HFFc6 (cell line): ENCODE results near the gene VAC14. TPM values are rescaled to one million over a fixed set of nuclear protein-coding genes. Genes with fewer than 3 reads are reported as not detected.

ENCODE experiments used
- DNase-seq: peaks from one replicate; pipeline ENCODE4 v3.0.0-alpha.2; 2018
- H3K27ac Mint-ChIP-seq: 2 replicates; pipeline ENCODE4 v1.8.0; 2020; ENCODE audit warnings: mild to moderate bottlenecking, mixed read lengths
- H3K27me3 Mint-ChIP-seq: 2 replicates; pipeline ENCODE4 v1.8.0; 2021; ENCODE audit warnings: mild to moderate bottlenecking, moderate library complexity, mixed read lengths; ENCODE audit not compliant: insufficient read depth
- H3K36me3 Mint-ChIP-seq: 2 replicates; pipeline ENCODE4 v1.8.0; 2021; ENCODE audit warnings: low read depth, mixed read lengths
- H3K4me1 Mint-ChIP-seq: 2 replicates; pipeline ENCODE4 v1.8.0; 2020; ENCODE audit warnings: low read depth, mixed read lengths
- H3K4me3 Mint-ChIP-seq: 2 replicates; pipeline ENCODE4 v1.8.0; 2020; ENCODE audit warnings: mild to moderate bottlenecking, moderate library complexity, mixed read lengths
- H3K9me3 Mint-ChIP-seq: 2 replicates; pipeline ENCODE4 v1.8.0; 2020; ENCODE audit warnings: mild to moderate bottlenecking, mixed read lengths
- total RNA-seq, 6 experiments: library from RNA; stranded (reverse); fragmentation: NEBNext Ultra II Directional; extraction: Animal tissue kit (Norgen Biotek cat#: 25700); gene quantifications; 2 replicates in 1 of 6; 3 replicates in 5 of 6; pipeline ENCODE4 v1.2.3, GENCODE V29; 2021
- TF ChIP-seq, protein P1 (sequence below): fragments of 200-600 bp; sonication (generic); IDR thresholded peaks from 2 replicates; pipeline ENCODE4 v1.5.0; 2021; ENCODE audit warnings: antibody characterized with exemption, mild to moderate bottlenecking

VAC14 gene
- total RNA-seq, 6 experiments from 2014 or later: 34.5 to 45.5 (median 37.6) TPM

DNA sequence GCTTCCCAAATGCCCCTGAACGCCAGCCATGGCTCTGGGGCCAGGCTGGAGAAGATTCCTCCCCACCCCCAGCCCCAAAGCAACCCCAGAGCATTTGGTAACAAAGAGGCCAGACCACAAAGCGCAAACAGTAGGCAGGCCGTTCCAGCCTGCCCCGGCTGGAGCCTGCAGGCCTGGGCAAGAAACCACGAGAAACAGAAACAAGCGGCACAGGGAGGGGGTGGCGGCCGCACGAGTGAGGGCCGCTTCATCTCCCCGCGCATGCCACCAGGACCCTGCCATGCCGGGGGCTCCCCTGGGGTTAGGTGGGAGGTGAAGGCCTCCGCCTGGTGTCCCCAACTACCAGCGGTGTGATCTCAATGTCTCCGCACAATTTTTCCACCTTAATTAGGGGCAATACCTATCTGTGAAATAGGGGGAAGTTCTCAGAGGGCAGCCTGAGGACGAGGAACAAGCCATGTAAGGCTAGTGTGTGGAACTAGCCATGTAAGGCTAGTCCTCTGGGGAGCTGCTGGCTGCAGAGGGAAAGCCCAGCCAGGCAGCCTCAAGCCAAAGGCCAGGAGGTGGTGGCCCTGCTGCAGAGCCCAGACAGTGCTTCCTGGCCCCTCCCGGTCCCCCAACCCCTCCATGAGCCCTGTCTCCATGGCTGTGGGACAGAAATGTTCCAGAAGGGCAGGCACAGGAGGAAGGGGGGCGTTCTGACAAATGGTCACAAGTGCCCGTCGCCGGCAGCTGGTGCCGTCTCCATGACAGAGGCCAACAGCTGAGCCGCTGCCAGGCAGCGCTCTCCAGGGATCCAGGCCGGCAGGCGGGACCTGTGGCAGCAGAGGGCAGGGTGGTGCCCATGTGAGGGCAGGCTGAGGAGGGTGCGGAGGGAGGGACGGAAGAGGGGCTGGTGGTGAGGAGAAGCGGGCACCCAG, 100.6 kb downstream of the VAC14 start:
- Mint-ChIP-seq H3K27ac (peak overlapping the region; percentile 9; the same call in 1 of the 2 replicates), H3K9me3 (no peaks in the 10 kb centered on the region), H3K27me3 (peaks cover 2% of the 10 kb centered on the region; the same call in 1 of the 2 replicates), H3K4me1 (peaks cover 59% of the 10 kb centered on the region), H3K36me3 (peaks cover 9% of the 10 kb centered on the region; the same call in 1 of the 2 replicates), H3K4me3 (no peak overlapping the region)
- no peak for DNase-seq
- TF ChIP-seq, protein P1, sequence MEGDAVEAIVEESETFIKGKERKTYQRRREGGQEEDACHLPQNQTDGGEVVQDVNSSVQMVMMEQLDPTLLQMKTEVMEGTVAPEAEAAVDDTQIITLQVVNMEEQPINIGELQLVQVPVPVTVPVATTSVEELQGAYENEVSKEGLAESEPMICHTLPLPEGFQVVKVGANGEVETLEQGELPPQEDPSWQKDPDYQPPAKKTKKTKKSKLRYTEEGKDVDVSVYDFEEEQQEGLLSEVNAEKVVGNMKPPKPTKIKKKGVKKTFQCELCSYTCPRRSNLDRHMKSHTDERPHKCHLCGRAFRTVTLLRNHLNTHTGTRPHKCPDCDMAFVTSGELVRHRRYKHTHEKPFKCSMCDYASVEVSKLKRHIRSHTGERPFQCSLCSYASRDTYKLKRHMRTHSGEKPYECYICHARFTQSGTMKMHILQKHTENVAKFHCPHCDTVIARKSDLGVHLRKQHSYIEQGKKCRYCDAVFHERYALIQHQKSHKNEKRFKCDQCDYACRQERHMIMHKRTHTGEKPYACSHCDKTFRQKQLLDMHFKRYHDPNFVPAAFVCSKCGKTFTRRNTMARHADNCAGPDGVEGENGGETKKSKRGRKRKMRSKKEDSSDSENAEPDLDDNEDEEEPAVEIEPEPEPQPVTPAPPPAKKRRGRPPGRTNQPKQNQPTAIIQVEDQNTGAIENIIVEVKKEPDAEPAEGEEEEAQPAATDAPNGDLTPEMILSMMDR: no peak

DNA sequence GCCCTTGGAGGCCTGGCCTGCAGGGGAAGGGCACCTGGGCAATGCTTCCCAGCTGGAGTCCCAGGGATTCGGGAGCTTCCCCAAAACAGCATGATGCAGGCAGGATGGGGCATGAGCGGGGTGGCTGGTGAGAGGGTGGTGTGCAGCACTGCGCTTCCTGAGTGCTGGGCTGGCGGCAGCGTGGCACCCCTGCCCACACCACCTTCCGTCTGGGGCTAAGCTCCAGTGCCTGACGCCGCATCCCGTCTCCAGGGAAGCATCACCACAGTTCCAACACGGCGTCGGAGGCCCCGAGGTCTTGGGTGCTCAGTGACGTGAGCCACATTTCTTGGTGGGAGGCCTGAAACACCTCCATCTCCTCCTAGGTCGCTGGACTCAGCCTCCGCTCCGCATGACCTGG, 101.3 kb downstream of the VAC14 start:
- TF ChIP-seq, protein P1: no peak
- H3K36me3 Mint-ChIP-seq: peaks cover 12% of the 10 kb centered on the region; the same call in 1 of the 2 replicates
- H3K27me3 Mint-ChIP-seq: peaks cover 2% of the 10 kb centered on the region; the same call in 1 of the 2 replicates
- peaks cover 59% of the 10 kb centered on the region for H3K4me1 Mint-ChIP-seq
- no peak overlapping the region for H3K4me3 Mint-ChIP-seq
- no peaks in the 10 kb centered on the region for H3K9me3 Mint-ChIP-seq
- no peak for DNase-seq
- peak overlapping the region; percentile 9; the same call in 1 of the 2 replicates for H3K27ac Mint-ChIP-seq

DNA sequence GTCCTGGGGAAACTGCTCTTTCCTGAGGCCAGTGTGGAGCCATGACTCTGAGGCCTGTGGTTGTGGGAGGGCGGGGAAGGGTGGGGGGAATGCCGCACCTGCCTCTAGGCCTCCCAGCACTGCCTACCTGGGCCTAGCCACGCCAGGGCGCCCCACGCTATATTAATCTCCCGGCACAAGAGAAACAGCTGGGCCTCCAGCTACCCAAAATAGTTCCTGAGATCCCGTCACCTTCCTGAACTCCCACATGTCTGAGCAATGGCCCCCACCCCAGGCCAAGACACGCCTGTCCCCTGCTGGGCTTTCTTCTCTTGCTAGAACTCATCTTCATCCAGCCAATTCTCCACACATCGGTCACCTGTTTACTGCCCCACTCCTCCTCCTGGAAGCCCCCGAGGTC, 102.1 kb downstream of the VAC14 start:
- TF ChIP-seq, protein P1: no peak
- no peak overlapping the region for H3K27ac Mint-ChIP-seq
- peaks cover 2% of the 10 kb centered on the region; the same call in 1 of the 2 replicates for H3K27me3 Mint-ChIP-seq
- peaks cover 59% of the 10 kb centered on the region for H3K4me1 Mint-ChIP-seq
- DNase-seq: no peak
- no peaks in the 10 kb centered on the region for H3K9me3 Mint-ChIP-seq
- no peak overlapping the region for H3K4me3 Mint-ChIP-seq
- peaks cover 12% of the 10 kb centered on the region; the same call in 1 of the 2 replicates for H3K36me3 Mint-ChIP-seq

DNA sequence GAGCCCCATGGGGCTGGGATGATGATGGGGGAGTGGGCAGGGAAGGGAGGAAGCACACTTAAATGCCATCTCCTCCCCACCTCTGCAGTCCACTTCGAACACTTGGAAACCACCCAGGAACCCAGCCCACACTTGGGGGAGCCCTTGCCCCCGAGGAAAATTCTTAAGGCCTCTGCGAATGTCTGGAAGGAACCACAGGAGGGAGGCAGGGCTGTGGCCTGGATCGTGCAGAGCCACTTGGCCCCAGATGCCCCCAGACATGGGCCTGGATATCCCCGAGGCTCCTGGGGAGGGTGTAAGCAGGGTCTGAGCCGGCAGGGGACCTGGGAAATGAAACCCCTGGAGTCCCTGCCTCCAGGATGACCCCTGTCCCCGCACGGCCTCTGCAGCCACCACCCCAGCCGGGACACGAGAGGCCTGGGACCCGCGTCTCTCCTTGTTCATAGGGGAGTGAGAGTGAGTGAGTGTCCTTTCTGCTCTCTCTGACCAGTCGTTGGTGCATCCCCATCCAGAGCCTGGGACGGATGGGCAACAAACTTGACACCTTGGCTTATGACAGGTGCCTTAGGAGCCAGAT, 103.3 kb downstream of the VAC14 start:
- peaks cover 59% of the 10 kb centered on the region for H3K4me1 Mint-ChIP-seq
- TF ChIP-seq, protein P1: 0 out of 2 replicates have a peak, but pooled peaks have one; percentile 22
- no peak for DNase-seq
- no peaks in the 10 kb centered on the region for H3K27me3 Mint-ChIP-seq
- H3K9me3 Mint-ChIP-seq: no peaks in the 10 kb centered on the region
- H3K27ac Mint-ChIP-seq: peak overlapping the region; percentile 38
- H3K36me3 Mint-ChIP-seq: peaks cover 12% of the 10 kb centered on the region; the same call in 1 of the 2 replicates
- no peak overlapping the region for H3K4me3 Mint-ChIP-seq

DNA sequence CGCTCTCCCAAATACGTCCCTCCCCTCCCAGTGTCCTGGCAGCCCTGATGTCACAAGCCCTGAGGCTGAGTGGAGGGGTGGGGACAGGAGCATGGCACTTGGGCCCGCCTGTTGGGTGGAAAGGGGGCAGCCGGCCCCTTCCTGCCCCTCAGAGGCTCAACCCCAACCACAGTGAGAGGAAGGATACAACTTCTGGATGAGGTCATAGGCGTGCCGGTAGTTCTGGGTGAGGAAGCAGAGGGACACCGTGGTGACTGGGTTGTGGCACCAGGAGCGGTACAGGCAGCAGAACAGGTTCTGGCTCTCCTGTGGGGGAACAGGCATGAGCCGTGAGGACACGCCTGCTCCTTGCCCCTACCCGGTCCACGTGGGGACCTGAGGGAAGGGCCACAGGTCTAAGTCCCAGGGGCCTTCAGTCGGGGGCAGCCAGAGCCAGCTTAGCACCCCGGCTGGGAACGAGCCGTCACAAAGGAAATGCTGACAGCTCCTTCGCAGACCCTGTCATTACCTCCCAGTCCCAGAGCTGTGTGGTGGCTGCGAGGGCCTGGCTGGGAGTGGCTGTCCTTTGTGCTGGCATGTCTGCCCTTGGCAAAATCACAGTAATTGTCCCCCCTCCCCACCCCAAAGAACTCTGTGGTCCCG, 103.9 kb downstream of the VAC14 start:
- TF ChIP-seq, protein P1: no peak
- H3K4me1 Mint-ChIP-seq: peaks cover 54% of the 10 kb centered on the region
- peaks cover 12% of the 10 kb centered on the region; the same call in 1 of the 2 replicates for H3K36me3 Mint-ChIP-seq

More for the DNA sequence above, 103.9 kb downstream of the VAC14 start:
- H3K9me3 Mint-ChIP-seq: no peaks in the 10 kb centered on the region
- no peak for DNase-seq
- peak overlapping the region; percentile 80 for H3K27ac Mint-ChIP-seq
- H3K27me3 Mint-ChIP-seq: no peaks in the 10 kb centered on the region
- H3K4me3 Mint-ChIP-seq: no peak overlapping the region
